GM10847 (cell line): ENCODE results near the gene MROH7.

Experiments used
- POLR2A ChIP-seq: IDR thresholded peaks from 2 replicates; pipeline ENCODE4 v1.6.1; 2011; ENCODE audit not compliant: insufficient read length; ENCODE audit errors: extremely low read depth

Gene MROH7

DNA sequence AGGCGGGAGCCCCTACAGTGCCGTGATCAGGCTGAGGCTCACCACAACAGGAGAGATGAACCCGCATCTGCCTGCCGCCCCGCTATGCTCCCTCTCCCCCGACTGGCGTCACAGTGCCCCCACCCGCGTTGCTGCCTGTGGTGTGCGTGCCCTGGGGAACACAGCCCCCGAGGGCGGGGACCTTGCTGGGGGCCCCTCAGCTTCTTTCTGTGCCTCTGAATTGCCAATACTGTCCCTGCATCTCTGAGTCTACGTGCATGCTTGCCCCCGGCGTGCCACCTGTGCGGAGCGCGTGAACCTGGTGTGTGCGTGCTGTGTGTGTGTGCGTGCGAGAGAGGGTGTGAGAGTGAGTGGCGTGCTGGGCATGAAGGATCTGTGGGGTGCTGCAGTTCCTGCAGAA lies 112.5 kb downstream of the MROH7 start:
- TF ChIP-seq POLR2A, result no peak

DNA sequence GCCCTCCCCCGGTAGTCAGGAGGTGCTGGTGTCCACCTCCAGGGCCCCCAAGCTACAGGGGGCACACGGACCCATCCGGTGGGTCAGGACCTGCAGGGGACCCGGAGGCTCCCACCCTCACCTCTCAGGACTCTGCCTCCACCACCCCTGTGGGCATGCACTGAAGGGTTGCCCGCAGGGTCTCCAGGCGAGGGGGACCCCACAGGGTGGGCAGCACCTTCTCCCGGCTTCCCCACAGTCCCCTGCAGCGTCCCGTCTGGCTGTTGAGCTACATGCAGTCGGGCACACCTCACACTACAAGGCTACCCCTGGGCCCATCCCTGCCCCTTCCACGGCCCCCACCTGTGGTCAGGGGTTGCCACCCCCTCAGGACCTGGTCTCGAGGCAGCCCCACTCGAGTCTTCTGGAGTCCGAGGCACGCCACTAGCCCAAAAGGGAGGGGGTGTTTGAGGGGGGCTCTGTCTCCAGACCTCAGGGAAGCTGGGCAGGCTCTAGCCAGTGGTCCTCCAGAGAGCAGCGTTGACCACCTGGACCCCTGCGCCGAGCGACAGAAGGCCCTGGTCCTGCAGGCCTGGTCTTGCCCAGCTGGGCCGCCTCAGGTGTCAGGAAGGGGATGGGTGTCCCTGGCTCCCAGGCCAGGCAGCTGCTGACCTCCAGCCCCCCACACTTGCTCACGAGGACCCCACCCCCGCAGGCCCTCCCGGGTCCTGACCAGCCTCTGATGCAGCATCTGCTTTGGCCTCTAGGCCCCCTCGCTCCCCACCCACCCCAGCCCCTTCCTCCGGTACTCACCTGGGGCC lies 113.1 kb downstream of the MROH7 start:
- no peak for TF ChIP-seq POLR2A

GRCh38 chr1:54757833-54758232 lies 116.2 kb downstream of the MROH7 start:
- TF ChIP-seq POLR2A, result no peak

- TF ChIP-seq POLR2A, result no peak
Observed at GRCh38 chr1:54758678-54759348, 117.2 kb downstream of the MROH7 start.
